GM18498 (cell line): ENCODE data around the gene COL4A2.
"Not testable (repeated sequence)": the region's sequence is repeated elsewhere in the genome, so short reads cannot be mapped to it uniquely, and the experiment has no call there.

Experiments used
- ATAC-seq: cut with Tn5 transposase; IDR thresholded peaks from one replicate; pipeline ENCODE4 v1.9.1; 2021; ENCODE audit warnings: mild to moderate bottlenecking, moderate library complexity; ENCODE audit not compliant: unreplicated experiment

COL4A2 gene

DNA sequence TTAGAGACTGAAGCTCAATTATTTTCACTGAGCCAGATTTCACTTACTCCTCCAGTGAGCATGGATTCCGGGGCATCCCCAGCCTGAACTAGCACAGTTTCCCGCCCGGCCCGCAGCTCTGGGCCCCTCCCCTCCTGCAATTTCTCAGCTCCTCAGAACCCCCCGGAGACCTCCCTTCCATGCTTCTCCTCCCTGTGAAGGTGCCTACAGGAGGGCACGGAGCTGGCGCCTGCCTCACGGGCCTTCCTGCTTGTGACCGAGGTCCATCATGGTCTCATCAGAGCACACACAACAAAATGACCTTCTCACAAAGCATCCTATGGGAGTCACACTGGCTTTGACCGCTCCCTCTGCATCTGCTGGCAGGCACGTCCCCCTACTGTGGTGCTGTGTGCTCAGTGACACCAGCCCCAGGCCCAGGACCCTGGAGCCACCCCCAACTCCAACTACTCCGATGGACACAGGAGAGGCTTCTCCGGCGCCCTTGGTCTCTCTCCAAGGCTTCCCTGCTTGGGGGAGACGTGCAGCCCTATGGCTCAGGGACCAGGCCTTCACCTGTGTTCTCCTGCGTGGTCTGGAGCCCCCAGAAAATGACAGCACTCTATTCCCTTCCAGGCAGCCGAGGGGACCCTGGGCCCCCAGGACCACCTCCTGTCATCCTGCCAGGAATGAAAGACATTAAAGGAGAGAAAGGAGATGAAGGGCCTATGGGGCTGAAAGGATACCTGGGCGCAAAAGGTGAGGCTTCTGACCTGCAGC is 177.4 kb downstream of the COL4A2 start:
- ATAC-seq = no peak

- no peak for ATAC-seq
These were observed 178.5 kb downstream of the COL4A2 start for GRCh38 chr13:110485604-110486003.

GRCh38 chr13:110486061-110486715 is 179.1 kb downstream of the COL4A2 start:
- no peak for ATAC-seq

- not testable (repeated sequence) for ATAC-seq
These were observed 179.8 kb downstream of the COL4A2 start for GRCh38 chr13:110486880-110487279.

GRCh38 chr13:110490009-110490770 is 183.1 kb downstream of the COL4A2 start:
- no peak for ATAC-seq

DNA sequence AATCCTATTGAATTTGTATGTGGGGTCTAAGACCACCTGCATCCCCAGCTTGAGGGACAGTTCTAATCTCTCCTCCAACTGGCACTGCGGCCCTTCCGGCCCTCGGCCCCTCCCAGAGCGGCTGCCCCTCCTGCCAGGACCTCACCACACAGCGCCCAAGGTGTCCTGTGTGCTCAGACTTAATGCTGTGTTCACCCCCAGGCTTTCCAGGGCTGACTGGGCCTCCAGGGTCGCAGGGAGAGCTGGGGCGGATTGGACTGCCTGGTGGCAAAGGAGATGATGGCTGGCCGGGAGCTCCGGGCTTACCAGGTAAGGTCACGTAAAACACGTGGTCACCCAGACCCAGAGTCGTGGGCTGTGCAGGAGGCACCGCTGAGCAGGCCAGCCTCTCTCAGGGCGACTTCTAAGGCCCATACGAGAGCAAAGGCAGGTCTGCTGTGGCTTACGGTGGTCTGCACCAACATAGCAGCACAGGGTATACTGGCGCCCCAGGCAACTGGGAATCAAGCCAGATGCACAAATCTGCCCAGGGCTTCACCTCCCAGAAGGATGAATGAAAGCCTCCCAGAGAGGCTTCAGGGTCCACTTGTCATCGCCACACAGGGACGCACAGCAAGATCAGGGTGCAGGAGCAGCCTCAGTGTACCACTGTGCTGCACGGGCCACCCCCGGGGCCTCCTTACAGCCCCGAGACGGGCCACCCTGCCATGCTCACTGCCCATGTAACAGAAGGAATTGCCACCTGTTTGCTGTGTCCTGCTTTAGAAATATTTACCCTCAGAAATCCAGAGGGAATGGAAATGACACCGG is 185.0 kb downstream of the COL4A2 start:
- no peak for ATAC-seq

DNA sequence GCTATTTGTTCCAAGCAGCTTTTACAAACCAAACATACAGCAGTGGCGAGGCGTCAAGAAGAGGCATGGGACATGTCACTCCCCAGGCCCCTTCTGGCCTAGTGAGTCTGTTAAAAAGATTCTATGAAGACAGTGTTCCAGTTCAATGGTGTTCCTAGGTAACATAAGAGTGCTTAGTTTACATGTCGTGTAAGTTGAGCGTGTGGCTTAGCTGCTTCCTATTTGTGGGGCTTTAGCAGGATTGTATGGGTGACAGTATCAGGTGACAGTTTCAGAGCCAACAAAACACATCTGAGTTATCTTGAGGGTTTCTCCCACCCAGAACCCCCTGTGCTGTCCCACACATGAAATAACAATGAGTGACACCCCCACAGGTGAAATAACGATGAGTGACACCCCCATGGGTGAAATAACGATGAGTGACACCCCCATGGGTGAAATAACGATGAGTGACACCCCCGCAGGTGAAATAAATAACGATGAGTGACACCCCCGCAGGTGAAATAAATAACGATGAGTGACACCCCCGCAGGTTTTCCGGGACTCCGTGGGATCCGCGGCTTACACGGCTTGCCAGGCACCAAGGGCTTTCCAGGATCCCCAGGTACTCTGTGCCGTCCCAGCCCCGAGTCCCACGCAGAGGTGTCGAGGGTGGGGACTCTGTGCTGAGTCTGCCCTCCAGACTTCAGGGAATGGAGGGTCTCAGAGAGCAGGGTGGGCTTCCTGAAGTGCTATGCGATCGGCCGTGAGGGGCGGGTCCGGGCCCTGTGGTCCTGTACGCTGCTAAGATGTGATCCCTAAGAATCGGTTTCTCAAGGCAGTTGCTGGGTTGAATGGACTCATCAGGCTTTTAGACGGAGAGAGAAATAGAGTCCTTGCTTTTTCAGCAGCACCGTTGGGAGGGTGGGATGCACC is 185.9 kb downstream of the COL4A2 start:
- ATAC-seq = no peak

GRCh38 chr13:110493613-110494012 is 186.5 kb downstream of the COL4A2 start:
- no peak for ATAC-seq

GRCh38 chr13:110495376-110495775 is 188.3 kb downstream of the COL4A2 start:
- ATAC-seq = no peak

GRCh38 chr13:110495881-110496280 is 188.8 kb downstream of the COL4A2 start:
- ATAC-seq = no peak

DNA sequence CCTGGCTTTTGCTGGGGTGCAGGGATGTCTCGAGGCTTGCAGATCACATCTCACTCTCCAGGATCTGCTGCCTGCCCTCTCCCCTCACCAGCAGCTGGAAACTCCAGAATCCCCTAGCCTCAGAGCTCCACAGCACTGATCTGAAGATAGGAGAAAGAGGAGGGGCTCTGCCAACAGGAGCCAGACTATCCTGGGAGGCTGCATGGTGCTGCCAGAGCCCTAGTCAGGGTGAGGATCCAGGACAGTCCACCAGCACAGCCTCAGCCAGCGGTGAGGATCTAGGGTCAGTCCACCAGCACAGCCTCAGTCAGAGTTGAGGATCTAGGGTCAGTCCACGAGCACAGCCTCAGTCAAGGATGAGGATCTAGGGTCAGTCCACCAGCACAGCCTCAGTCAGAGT is 189.2 kb downstream of the COL4A2 start:
- no peak for ATAC-seq

DNA sequence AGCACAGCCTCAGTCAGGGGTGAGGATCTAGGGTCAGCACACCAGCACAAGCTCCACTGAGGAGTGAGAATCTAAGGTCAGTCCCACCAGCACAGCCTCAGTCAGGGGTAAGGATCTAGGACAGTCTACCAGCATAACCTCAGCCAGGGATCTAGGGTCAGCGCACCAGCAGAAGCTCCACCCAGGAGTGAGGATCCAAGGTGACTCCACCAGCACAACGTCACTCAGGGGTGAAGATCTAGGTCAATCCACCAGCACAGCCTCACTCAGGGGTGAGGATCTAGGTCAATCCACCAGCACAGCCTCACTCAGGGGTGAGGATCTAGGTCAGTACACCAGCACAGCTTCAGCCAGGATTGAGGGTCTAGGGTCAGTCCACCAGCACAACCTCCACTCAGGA is 189.9 kb downstream of the COL4A2 start:
- ATAC-seq = no peak

GRCh38 chr13:110497896-110498295 is 190.8 kb downstream of the COL4A2 start:
- ATAC-seq = not testable (repeated sequence)

- ATAC-seq = no peak
These were observed 191.2 kb downstream of the COL4A2 start for GRCh38 chr13:110498327-110498726.

- no peak for ATAC-seq
These were observed 191.7 kb downstream of the COL4A2 start for GRCh38 chr13:110498765-110499164.

DNA sequence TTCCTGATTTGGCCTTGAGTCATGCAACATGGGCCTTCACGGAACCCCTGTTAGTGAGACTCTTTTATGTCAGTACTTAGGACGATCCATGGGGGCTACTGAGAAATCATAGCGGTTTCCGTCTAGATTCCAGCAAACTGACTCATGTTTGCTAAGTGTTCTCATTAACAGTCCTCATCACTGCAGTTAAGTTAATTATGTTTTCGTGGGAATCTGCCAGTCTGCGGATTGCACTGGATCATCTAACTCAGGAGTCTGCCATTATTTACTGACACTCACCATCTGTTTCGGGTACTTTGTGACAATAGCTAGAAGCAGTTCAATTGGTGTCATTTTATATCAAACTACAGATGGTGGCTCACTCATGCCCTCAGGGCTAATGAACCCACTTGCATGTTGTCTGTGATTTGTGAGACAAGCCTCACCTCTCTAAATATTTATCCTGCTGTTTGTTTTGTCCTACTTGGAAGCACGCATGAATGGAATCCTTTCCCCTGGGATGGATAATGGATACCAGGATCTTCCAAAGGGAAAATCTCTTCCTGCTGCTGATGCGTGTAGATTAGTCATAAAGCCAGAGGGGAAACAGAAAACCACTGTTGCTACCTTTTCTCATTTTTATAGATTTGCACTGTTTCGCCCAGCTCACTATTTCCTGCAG is 192.7 kb downstream of the COL4A2 start:
- ATAC-seq = no peak

GRCh38 chr13:110500341-110500740 is 193.3 kb downstream of the COL4A2 start:
- ATAC-seq = no peak

- no peak for ATAC-seq
These were observed 194.1 kb downstream of the COL4A2 start for GRCh38 chr13:110501188-110501587.
